NCI-H2029 treated with DMSO at 0.1 percent for 48 hours (cell line): ENCODE results near the gene EFCAB13.
"Not testable (repeated sequence)": the region's sequence is repeated elsewhere in the genome, so short reads cannot be mapped to it uniquely, and the experiment has no call there.

Experiments
- DNase-seq: peaks from one replicate; lab custom pipeline; 2025; lab: John Stamatoyannopoulos, UW

Gene EFCAB13

DNA sequence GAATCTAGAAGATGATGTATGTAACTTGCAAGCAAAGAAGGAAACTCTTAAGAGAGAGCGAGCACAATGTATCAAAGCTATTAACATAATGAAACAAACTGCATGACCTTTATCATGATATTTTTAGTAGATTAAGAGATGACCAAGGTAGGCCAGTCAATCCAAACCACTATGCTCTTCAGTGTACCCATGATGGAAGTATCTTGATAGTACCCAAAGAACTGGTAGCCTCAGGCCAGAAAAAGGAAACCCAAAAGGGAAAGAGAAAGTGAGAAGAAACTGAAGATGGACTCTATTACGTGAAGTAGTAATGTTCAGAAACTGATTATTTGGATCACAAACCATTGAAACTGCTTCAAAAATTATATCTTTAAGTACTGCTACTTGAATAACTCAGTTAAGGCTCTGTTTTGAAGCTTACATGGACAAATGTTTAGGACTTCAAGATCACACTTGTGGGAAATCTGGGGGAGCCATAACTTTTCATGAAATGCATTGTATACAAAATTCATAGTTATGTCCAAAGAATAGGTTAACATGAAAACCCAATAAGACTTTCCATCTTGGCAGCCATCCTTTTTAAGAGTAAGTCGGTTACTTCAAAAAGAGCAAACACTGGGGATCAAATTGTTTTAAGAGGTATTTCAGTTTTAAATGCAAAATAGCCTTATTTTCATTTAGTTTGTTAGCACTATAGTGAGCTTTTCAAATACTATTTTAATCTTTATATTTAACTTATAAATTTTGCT, 102.3 kb downstream of the EFCAB13 start:
- not testable (repeated sequence) for DNase-seq

DNA sequence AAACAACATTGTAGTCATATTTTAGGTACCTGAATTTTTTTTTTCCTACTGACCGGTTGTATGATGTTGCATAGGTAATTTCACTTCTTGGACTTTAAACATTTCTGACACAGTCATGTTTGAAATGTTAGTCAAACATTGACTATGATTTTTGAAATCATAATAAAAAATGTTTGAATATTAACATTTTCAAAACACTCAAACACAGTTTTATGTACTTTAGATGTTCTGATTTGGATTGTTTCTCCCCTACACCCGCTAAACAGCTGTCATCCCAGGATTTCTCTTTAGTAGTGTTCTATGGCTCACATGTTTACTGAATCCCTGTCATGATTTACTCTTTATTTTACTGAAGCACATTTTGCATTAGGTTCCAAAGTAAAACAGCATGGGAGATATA, 104.2 kb downstream of the EFCAB13 start:
- DNase-seq = no peak

DNA sequence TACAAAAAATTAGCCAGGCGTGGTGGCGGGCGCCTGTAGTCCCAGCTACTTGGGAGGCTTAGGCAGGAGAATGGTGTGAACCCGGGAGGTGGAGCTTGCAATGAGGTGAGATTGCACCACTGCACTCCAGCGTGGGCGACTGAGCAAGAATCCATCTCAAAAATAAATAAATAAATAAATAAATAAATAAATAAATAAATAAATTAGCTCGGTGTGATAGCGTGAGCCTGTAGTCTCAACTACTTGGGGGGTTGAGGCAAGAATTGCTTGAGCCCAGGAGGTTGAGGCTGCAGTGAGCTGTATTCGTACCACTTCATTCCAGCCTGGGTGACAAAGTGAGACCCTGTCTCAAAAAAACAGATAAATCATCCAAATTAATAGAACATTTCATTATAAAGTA, 108.5 kb downstream of the EFCAB13 start:
- DNase-seq = not testable (repeated sequence)

DNA sequence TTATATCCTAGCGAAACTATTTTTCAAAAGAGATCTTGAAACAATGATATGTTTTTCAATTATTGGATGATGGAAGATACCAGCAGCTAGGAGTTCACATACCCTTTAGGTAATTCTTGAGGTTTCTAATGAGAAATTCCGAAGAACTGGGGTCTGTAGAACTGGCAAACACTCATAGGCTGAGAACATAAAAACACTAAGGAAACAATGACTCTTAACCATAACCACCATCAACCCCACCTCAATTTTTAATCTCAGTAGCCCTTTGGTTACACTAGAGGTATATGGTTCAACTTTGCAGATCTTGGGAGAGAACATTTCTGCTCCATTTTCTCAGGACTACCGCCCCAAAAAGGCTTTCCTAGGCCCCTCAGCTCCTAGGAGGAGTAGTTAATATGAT, 141.4 kb downstream of the EFCAB13 start:
- DNase-seq = no peak

DNA sequence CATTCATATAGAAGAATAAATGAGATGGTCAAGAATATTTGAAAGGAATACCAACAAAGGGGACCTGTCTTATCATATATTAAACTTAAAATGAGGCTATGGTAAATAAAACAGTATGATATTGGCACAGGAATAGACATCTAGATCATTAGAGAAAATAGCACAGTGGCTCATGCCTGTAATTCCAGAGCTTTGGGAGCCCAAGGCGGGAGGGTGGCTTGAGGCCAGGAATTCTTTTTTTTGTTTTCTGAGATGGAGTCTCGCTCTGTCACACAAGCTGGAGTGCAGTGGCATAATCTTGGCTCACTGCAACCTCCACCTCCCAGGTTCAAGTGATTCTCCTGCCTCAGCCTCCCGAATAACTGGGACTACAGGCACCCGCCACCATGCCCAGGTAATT, 143.2 kb downstream of the EFCAB13 start:
- not testable (repeated sequence) for DNase-seq

DNA sequence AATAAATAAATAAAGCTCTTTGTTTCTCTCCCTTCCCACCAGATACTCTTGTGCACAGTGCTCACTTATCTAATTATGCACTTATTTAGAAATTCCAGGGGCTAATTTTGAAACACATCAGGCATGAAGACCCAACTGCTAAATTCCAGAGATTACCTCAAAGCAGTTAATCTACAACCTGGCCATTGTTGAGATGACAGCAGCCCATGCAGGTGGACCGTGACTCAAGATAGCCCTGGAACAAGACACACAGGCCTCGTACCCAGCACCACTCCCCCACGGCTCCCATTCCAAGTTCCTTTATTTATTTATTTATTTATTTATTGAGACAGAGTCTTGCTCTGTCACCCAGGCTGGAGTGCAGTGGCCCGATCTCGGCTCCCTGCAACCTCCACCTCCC, 147.1 kb downstream of the EFCAB13 start:
- DNase-seq = no peak

DNA sequence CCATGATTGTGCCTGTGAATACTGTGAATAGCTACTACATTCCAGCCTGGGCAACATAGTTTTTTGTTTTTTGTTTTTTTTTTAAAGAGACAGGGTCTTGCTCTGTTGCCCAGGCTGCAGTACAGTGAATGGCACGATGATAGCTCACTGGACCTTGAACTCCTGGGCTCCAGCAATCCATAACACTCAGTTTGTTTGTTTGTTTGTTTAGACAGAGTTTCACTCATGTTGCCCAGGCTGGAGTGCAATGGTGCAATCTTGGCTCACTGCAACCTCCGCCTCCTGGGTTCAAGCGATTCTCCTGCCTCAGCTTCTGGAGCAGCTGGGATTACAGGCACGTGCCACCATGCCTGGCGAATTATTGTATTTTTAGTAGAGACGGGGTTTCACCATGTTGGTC, 148.3 kb downstream of the EFCAB13 start:
- DNase-seq = not testable (repeated sequence)
